ENCODE results near the gene LLGL1.

DNA sequence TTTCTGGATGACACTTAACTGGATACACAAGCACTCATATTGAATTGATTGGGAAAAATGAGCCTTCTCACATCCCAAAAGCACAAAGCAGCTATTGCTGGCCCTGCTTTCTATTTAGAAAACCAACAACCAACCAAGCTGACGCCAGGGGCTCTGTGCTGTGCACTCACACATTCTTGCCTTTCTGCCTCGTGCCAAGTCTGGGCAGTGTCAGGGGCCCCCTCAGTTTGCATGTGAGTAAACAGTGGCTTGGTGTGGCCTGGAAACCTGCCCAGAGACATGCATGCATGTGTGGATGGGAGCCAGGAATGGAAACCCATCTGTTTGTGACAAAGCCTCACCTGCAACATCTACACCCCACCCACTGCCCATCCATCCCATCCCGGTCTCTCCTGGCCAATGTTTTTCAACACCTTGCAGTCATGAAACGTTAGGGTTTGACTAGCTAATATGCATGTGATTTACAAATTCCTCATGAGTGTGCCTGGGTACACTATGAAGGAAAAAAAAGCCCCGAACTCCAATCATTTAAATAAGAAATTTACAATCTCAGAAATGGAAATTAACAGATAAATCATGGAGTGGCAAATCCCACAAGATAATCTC, 55.4 kb downstream of the LLGL1 start:
- TF ChIP-seq, protein P1, sequence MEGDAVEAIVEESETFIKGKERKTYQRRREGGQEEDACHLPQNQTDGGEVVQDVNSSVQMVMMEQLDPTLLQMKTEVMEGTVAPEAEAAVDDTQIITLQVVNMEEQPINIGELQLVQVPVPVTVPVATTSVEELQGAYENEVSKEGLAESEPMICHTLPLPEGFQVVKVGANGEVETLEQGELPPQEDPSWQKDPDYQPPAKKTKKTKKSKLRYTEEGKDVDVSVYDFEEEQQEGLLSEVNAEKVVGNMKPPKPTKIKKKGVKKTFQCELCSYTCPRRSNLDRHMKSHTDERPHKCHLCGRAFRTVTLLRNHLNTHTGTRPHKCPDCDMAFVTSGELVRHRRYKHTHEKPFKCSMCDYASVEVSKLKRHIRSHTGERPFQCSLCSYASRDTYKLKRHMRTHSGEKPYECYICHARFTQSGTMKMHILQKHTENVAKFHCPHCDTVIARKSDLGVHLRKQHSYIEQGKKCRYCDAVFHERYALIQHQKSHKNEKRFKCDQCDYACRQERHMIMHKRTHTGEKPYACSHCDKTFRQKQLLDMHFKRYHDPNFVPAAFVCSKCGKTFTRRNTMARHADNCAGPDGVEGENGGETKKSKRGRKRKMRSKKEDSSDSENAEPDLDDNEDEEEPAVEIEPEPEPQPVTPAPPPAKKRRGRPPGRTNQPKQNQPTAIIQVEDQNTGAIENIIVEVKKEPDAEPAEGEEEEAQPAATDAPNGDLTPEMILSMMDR (conservative IDR thresholded peaks at IDR 0.05; ENCODE audit: low read depth, low read length), result no peak
- TF ChIP-seq EZH2 (IDR thresholded peaks at IDR 0.05; ENCODE audit: low read length, unreplicated experiment), result no peak
